Measurements from ENCODE around the gene DHX16. TPM values are rescaled to one million over a fixed set of nuclear protein-coding genes. Genes with fewer than 3 reads are reported as not detected.
A peak's percentile ranks its signal among the peaks of the same experiment; 100 is the strongest.

Gene DHX16
- total and polyA plus RNA-seq, 2 donors (not counting 1 experiment from before 2014, with no cell fraction given), result 51.1 to 71.7 TPM

DNA sequence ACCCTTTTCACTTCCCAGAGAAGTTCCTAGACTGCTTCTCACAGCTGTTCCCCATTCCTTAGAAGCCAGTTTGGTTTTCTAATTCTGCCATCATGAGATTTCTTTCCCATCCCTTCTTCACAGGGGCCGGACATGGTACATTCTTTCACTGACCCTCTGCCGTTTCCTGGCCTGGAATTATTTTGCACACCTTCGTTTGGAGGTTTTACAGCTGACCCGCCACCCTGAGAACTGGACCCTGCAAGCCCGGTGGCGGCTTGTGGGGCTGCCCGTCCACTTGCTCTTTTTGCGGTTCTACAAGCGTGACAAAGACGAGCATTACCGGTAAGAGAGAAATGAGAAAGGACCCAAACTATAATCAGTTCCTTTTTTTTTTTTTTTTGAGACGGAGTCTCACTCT lies 21.7 kb downstream of the DHX16 start:
- 55% methylated on average over 8 of the region's 12 CpGs for WGBS (ENCODE audit: insufficient coverage)
- Mint-ChIP-seq H3K4me3 (peak overlapping the region; percentile 54), H3K9me3 (ENCODE audit: insufficient read depth) (no peaks in the 10 kb centered on the region), H3K27me3 (no peaks in the 10 kb centered on the region), H3K27ac (peak overlapping the region; percentile 77), H3K4me1 (peaks cover 19% of the 10 kb centered on the region)
- intact Hi-C loops (cut with micrococcal nuclease), result no loop called here
- Histone ChIP-seq H3K9ac (ENCODE audit: low read length) (no peak overlapping the region), H3K4me2 (replicated peaks; ENCODE audit: low read depth, low read length, poor library complexity, severe bottlenecking) (no peak overlapping the region), H3K79me2 (ENCODE audit: control insufficient read depth, insufficient read depth, low read length) (peaks cover 23% of the 10 kb centered on the region), H3K4me1 (ENCODE audit: control insufficient read depth in 2 of 2, insufficient read depth in 2 of 2, low read length in 2 of 2) (peaks cover 12 to 18% of the 10 kb centered on the region in 2 donors), H3K4me3 (ENCODE audit: control extremely low read depth in 1 of 5, extremely low read depth in 1 of 5, insufficient read depth in 1 of 5, low read depth in 2 of 5, low read length in 4 of 5) (no peak overlapping the region), H2AFZ (ENCODE audit: insufficient read depth, low read depth, low read length, poor library complexity, severe bottlenecking) (no peak overlapping the region), H3K27me3 (replicated peaks in 1 of 4; ENCODE audit: control extremely low read depth in 1 of 4, control insufficient read depth in 3 of 4, insufficient read depth in 4 of 4, low read length in 3 of 4) (no peaks in the 10 kb centered on the region), H4K20me1 (ENCODE audit: control insufficient read depth, insufficient read depth, low read length, poor library complexity, severe bottlenecking) (peaks cover 13% of the 10 kb centered on the region), H3K36me3 (replicated peaks in 1 of 2; ENCODE audit: control extremely low read depth in 1 of 2, control insufficient read depth in 1 of 2, extremely low read depth in 1 of 2, insufficient read depth in 2 of 2, low read length in 1 of 2) (peaks cover 0 to 52% of the 10 kb centered on the region in 2 experiments), H3K9me3 (ENCODE audit: control extremely low read depth in 1 of 3, control insufficient read depth in 2 of 3, insufficient read depth in 1 of 3, low read length in 2 of 3) (no peaks in the 10 kb centered on the region), H3K27ac (ENCODE audit: low read length in 2 of 2) (peak overlapping the region in 1 of 2 donors; percentile 13)
- DNase-seq, result no peak
- no peak for ATAC-seq (ENCODE audit: low read depth)
- POLR2A ChIA-PET, result no interaction called here
- CTCF ChIA-PET, result interaction anchor here (0.9 to 1.5 kb wide), 2 partner anchors 22 to 76 kb away, joined by 3 to 4 read pairs; partner anchors contain the start of gene DHX16
- TF ChIP-seq, protein P1, sequence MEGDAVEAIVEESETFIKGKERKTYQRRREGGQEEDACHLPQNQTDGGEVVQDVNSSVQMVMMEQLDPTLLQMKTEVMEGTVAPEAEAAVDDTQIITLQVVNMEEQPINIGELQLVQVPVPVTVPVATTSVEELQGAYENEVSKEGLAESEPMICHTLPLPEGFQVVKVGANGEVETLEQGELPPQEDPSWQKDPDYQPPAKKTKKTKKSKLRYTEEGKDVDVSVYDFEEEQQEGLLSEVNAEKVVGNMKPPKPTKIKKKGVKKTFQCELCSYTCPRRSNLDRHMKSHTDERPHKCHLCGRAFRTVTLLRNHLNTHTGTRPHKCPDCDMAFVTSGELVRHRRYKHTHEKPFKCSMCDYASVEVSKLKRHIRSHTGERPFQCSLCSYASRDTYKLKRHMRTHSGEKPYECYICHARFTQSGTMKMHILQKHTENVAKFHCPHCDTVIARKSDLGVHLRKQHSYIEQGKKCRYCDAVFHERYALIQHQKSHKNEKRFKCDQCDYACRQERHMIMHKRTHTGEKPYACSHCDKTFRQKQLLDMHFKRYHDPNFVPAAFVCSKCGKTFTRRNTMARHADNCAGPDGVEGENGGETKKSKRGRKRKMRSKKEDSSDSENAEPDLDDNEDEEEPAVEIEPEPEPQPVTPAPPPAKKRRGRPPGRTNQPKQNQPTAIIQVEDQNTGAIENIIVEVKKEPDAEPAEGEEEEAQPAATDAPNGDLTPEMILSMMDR (IDR thresholded peaks at IDR 0.05), result no peak
- TF ChIP-seq EZH2 (IDR thresholded peaks at IDR 0.05; ENCODE audit: borderline replicate concordance, insufficient read depth, low read depth, low read length, poor library complexity, severe bottlenecking), result no peak
